Ishikawa (cell line): ENCODE data around the gene MYOZ3.
A peak's percentile ranks its signal among the peaks of the same experiment; 100 is the strongest.

Source experiments
- CEBPB ChIP-seq: IDR thresholded peaks from 2 replicates; pipeline ENCODE4 v1.6.1; 2012
- CREB1 ChIP-seq: IDR thresholded peaks from 2 replicates; pipeline ENCODE4 v1.6.1; 2012; ENCODE audit warnings: low read depth
- EGR1 ChIP-seq: IDR thresholded peaks from 2 replicates; pipeline ENCODE4 v1.6.1; 2012
- EP300 ChIP-seq: IDR thresholded peaks from 2 replicates; pipeline ENCODE4 v1.6.1; 2012; ENCODE audit warnings: borderline replicate concordance
- FOXM1 ChIP-seq: IDR thresholded peaks from 2 replicates; pipeline ENCODE4 v1.6.1; 2012; ENCODE audit warnings: low read depth, borderline replicate concordance
- NFIC ChIP-seq: IDR thresholded peaks from 2 replicates; pipeline ENCODE4 v1.6.1; 2012
- RAD21 ChIP-seq: IDR thresholded peaks from 2 replicates; pipeline ENCODE4 v1.6.1; 2012; ENCODE audit warnings: low read depth
- TAF1 ChIP-seq: IDR thresholded peaks from 2 replicates; pipeline ENCODE4 v1.6.1; 2012; ENCODE audit warnings: low read depth, mild to moderate bottlenecking
- TCF12 ChIP-seq: IDR thresholded peaks from 2 replicates; pipeline ENCODE4 v1.6.1; 2012; ENCODE audit warnings: low read depth
- TEAD4 ChIP-seq: IDR thresholded peaks from 2 replicates; pipeline ENCODE4 v1.6.1; 2012
- YY1 ChIP-seq: IDR thresholded peaks from 2 replicates; pipeline ENCODE4 v1.6.1; 2012; ENCODE audit warnings: low read depth
- ZBTB7A ChIP-seq: IDR thresholded peaks from 2 replicates; pipeline ENCODE4 v1.6.1; 2012; ENCODE audit warnings: low read depth
- TF ChIP-seq, protein P1 (sequence below): IDR thresholded peaks from 2 replicates; pipeline ENCODE4 v1.6.1; 2012
- TF ChIP-seq, protein P2 (sequence below): IDR thresholded peaks from 2 replicates; pipeline ENCODE4 v1.6.1; 2012
- TF ChIP-seq, protein P3 (sequence below): IDR thresholded peaks from 2 replicates; pipeline ENCODE4 v1.6.1; 2012; ENCODE audit warnings: low read depth, mild to moderate bottlenecking

Gene MYOZ3

DNA sequence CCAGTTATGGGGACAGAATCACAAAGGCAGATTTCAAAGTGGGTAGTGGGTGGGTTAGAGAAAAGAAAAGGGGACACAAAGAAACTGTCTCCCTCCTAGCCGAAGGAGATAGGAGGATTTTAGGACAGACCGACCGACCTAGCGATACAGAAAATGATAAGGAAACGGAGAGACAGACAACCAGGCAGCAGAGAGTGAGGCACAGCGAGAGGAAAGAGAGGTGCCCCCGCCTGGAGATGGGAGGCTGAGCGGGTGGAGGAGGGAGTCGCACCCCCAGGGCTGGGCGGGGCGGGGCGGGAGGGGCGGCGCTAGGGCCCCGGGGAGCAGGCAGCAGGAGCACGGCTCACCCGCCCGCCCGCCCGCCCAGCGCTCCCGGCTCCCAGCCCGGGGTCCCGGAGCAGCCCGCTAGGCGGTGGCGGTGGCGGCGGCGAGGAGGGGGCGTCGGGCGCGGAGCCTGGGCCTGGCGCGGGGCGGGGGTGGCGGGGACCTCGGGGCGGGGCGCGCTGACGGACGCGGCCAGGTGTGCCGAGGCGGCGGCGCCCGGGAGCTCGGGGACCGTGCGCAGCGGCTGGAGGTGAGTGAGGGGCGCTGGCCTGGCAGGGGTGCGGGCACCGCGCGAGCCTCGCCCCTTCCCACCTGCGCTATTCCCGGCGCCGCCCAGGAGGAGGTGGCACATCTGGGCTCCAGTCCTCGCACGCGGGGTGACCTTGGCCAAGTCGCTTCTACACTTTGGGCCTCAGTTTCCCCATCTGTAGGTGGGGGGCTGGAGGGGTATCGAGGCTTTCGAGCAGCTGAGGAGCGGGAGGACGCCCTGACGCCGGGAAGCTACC is 36.5 kb upstream of the MYOZ3 start:
- TF ChIP-seq TAF1: no peak
- TF ChIP-seq EGR1: no peak
- TF ChIP-seq EP300: no peak
- TF ChIP-seq TCF12: no peak
- TF ChIP-seq CREB1: no peak
- TF ChIP-seq RAD21: no peak
- TF ChIP-seq, protein P1, sequence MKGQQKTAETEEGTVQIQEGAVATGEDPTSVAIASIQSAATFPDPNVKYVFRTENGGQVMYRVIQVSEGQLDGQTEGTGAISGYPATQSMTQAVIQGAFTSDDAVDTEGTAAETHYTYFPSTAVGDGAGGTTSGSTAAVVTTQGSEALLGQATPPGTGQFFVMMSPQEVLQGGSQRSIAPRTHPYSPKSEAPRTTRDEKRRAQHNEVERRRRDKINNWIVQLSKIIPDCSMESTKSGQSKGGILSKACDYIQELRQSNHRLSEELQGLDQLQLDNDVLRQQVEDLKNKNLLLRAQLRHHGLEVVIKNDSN: no peak
- TF ChIP-seq CEBPB: no peak
- TF ChIP-seq, protein P2, sequence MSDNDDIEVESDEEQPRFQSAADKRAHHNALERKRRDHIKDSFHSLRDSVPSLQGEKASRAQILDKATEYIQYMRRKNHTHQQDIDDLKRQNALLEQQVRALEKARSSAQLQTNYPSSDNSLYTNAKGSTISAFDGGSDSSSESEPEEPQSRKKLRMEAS: no peak
- no peak for TF ChIP-seq YY1
- no peak for TF ChIP-seq NFIC
- TF ChIP-seq TEAD4: no peak
- TF ChIP-seq, protein P3, sequence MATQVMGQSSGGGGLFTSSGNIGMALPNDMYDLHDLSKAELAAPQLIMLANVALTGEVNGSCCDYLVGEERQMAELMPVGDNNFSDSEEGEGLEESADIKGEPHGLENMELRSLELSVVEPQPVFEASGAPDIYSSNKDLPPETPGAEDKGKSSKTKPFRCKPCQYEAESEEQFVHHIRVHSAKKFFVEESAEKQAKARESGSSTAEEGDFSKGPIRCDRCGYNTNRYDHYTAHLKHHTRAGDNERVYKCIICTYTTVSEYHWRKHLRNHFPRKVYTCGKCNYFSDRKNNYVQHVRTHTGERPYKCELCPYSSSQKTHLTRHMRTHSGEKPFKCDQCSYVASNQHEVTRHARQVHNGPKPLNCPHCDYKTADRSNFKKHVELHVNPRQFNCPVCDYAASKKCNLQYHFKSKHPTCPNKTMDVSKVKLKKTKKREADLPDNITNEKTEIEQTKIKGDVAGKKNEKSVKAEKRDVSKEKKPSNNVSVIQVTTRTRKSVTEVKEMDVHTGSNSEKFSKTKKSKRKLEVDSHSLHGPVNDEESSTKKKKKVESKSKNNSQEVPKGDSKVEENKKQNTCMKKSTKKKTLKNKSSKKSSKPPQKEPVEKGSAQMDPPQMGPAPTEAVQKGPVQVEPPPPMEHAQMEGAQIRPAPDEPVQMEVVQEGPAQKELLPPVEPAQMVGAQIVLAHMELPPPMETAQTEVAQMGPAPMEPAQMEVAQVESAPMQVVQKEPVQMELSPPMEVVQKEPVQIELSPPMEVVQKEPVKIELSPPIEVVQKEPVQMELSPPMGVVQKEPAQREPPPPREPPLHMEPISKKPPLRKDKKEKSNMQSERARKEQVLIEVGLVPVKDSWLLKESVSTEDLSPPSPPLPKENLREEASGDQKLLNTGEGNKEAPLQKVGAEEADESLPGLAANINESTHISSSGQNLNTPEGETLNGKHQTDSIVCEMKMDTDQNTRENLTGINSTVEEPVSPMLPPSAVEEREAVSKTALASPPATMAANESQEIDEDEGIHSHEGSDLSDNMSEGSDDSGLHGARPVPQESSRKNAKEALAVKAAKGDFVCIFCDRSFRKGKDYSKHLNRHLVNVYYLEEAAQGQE: no peak
- no peak; the same call in 1 of the 2 replicates for TF ChIP-seq ZBTB7A

DNA sequence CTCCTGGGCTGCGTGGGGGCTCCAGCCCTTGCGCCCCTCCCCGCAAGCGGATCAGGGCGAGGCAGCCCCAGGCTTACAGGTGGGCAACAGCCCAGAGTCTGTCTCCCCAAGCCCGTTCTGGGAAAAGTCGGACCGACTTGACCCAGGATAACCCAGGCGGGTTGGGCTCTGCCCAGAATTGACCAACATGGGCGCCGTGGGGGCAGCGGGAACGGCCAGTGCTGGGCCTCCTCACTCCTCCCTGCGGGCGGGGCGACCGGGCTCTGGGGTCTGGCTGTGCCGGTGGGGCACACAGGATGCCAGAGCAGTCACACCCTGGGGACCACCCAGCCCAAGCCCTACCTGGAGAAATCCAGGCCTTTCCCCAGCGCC is 35.9 kb upstream of the MYOZ3 start:
- TF ChIP-seq TCF12 (no peak), FOXM1 (no peak)

DNA sequence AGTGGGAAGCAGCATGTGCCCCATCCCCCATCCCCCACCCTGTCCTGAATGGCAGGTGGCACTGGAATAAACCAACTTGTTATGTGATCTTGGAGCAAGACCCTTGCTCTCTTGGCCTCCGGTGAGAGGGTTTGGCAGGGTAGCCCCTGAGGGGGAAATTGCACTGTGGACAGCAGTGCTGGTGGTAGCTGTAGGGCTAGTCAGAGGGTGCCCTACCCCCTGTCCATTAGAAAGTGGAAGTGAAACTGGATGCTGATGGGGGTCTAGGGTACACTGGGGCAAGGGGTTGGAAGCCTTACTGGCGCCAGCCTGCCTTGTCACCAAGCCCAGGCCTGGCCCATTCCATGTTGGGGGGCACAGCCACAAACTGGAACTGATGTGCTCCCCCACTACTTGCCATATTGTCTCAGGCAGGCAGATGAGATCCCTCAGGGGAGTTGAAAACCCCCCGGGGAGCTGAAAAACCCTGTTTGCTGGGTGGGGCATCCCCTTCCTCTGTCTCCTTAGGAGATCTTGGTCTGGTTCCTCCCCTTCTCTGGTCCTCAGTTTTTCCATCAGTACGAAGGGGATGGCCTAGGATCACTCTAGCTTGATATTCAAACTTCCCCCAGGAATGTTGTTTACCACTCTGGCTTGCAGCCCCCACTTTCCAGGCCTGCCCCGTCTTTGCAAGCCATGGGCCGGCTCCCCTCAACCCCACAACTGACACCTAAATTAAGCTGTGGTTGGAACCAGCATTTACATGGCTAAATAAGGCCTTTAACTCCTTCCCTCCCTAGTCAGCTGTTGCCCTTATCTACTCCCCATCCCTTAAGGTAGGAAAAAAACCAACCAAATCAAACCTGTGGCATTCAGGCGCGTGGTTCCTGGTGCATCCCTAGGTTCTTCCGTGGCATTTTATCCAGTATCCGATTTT is 35.0 kb upstream of the MYOZ3 start:
- no peak for TF ChIP-seq EGR1
- no peak for TF ChIP-seq TAF1
- no peak for TF ChIP-seq TCF12
- TF ChIP-seq, protein P2: no peak
- no peak for TF ChIP-seq FOXM1
- TF ChIP-seq CREB1: no peak
- no peak for TF ChIP-seq CEBPB
- TF ChIP-seq ZBTB7A: no peak; the same call in 1 of the 2 replicates
- TF ChIP-seq, protein P3: no peak
- TF ChIP-seq RAD21: no peak
- no peak for TF ChIP-seq NFIC
- TF ChIP-seq TEAD4: no peak
- no peak for TF ChIP-seq YY1
- no peak for TF ChIP-seq EP300
- TF ChIP-seq, protein P1: no peak

DNA sequence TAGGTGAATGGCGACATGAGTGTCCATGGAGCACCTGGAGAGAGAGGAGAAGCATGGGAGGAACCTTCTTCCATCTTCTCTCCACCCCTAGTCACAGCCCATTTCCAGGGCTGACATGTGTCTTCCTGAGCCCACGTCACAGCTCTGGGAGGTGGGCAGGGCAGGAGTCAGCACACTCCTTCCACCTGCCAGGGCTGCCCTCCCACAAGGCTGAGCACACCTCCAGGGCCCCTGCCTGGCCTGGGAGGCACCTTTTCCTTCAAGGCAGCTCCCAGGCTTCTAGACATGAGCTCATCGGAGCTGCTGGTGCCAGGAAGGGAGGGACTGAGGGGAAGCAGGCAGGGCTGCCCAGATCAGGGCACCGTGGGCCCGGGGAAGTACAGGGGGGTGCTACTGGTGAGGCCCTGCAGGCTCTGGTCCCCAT is 34.2 kb upstream of the MYOZ3 start:
- no peak for TF ChIP-seq FOXM1
- no peak for TF ChIP-seq ZBTB7A
- TF ChIP-seq, protein P2: peak; percentile 76
- peak; percentile 35; the same call in 1 of the 2 replicates for TF ChIP-seq TEAD4
- no peak for TF ChIP-seq EGR1
- no peak for TF ChIP-seq CREB1
- TF ChIP-seq, protein P1: peak; percentile 4; the same call in 1 of the 2 replicates
- peak; percentile 53; the same call in 1 of the 2 replicates for TF ChIP-seq EP300
- TF ChIP-seq RAD21: no peak
- peak; percentile 72 for TF ChIP-seq TCF12
- TF ChIP-seq NFIC: peak; percentile 87
- no peak for TF ChIP-seq YY1
